Retinal pigment epithelial cell (primary cell): ENCODE measurements around the gene DSCAML1.

ENCODE experiments used
- DNase-seq: peaks from one replicate; pipeline ENCODE4 v3.0.0-alpha.2; 2010; ENCODE audit warnings: low read depth
- H3K4me3 ChIP-seq: 2 replicates; pipeline ENCODE4 v1.5.1; 2011; ENCODE audit warnings: mild to moderate bottlenecking, low read length, control low read depth, moderate library complexity
- TF ChIP-seq, protein P1 (sequence below): conservative IDR thresholded peaks from 2 replicates; pipeline ENCODE4 v1.5.1; 2011; ENCODE audit warnings: low read depth, low read length, control low read depth, inconsistent platforms

Gene DSCAML1

DNA sequence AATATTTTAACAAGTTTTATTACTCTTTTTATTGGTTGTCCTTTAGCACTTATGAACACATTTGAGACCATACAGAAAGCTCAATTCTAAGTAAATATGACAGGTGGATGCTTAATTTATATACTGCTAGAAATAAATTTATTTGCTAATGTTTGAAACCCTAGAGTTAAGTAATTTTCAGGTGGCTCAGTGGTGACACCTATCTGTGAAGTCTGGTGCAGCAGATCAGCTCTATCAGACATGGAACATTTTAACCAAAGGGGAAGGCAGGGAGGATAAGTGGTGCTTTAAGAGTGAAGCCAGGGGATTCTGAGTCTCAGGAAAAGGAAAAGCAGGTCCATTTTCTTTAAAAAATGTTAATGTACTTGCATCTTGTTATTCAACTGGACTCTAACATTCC is 175.8 kb downstream of the DSCAML1 start:
- DNase-seq: no peak
- TF ChIP-seq, protein P1, sequence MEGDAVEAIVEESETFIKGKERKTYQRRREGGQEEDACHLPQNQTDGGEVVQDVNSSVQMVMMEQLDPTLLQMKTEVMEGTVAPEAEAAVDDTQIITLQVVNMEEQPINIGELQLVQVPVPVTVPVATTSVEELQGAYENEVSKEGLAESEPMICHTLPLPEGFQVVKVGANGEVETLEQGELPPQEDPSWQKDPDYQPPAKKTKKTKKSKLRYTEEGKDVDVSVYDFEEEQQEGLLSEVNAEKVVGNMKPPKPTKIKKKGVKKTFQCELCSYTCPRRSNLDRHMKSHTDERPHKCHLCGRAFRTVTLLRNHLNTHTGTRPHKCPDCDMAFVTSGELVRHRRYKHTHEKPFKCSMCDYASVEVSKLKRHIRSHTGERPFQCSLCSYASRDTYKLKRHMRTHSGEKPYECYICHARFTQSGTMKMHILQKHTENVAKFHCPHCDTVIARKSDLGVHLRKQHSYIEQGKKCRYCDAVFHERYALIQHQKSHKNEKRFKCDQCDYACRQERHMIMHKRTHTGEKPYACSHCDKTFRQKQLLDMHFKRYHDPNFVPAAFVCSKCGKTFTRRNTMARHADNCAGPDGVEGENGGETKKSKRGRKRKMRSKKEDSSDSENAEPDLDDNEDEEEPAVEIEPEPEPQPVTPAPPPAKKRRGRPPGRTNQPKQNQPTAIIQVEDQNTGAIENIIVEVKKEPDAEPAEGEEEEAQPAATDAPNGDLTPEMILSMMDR: peak; percentile 67
- H3K4me3 ChIP-seq: no peak overlapping the region

DNA sequence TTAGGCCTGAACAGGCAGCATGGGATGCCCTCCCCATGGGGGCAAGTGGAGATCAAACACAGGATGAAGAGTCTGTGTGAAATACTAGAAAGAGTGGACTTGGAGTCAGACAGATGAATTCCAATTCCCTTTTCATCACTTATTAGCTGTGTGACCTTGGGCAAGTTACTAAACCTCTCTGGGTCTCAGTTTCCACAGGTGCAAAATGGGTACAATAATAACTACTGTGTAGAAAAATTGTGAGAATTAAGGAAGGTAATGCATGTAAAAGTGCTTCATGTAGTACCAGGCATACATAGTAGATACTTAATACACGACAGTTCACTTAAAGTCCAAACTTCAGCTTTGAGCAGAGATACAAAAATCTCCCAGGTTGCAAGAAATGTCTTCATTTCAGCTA is 176.4 kb downstream of the DSCAML1 start:
- TF ChIP-seq, protein P1: no peak
- DNase-seq: no peak
- H3K4me3 ChIP-seq: no peak overlapping the region

DNA sequence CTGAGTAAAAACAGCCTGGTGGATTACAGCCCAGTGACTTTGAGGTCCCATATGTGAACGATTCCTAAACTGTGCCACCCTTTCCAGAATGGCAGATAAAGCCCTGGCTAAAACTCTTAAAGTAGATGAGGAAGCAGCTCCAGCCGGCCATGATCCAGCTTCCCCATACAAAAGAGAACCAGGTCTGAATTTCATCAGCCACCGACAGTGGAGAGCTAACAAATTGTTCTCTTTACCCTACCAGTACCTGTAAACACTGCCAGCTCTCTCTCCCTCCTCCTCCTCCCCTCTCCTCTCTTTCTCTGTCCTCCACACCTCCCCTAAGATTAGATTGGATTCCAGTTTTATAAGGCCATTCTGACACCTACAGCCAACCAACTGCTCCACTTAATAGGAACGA is 176.9 kb downstream of the DSCAML1 start:
- no peak overlapping the region for H3K4me3 ChIP-seq
- DNase-seq: no peak
- TF ChIP-seq, protein P1: no peak

DNA sequence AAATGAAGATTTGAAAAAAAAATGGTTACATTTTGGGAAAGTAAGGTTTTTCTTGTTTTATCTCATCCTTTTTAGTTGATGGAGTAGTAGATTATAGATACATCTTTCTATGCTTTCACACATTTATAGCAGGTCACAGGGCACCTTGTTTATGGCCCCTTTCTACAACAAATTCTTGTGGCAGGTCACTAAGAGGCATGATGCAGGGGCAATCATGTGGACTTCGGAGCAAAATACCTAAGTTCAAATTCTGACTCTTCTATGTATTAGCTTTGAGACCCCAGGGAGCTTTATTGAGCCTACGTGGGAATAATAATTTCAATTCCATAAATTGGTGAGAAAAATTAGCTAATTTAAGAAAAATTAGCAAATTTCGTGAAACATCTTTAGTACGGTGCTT is 177.4 kb downstream of the DSCAML1 start:
- DNase-seq: no peak
- H3K4me3 ChIP-seq: no peak overlapping the region
- TF ChIP-seq, protein P1: no peak

DNA sequence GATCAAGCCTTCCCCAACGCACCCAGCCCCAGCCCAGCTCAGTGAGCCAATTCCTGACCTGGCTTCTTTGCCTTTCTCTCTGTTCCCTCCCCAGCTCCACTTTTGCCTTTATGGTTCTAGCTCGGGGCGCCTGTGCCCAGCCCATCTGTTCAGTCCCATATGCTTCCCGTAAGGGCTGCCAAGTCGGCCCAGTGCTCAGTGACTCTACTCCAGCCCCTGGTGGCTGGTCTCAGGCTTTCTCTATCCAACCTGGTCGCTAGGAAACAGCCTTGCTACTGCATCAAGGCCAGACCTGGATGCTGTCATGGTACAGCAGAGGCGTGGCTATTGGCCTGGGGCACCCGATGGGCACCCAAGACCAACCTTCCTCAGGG is 178.0 kb downstream of the DSCAML1 start:
- no peak for DNase-seq
- TF ChIP-seq, protein P1: no peak

DNA sequence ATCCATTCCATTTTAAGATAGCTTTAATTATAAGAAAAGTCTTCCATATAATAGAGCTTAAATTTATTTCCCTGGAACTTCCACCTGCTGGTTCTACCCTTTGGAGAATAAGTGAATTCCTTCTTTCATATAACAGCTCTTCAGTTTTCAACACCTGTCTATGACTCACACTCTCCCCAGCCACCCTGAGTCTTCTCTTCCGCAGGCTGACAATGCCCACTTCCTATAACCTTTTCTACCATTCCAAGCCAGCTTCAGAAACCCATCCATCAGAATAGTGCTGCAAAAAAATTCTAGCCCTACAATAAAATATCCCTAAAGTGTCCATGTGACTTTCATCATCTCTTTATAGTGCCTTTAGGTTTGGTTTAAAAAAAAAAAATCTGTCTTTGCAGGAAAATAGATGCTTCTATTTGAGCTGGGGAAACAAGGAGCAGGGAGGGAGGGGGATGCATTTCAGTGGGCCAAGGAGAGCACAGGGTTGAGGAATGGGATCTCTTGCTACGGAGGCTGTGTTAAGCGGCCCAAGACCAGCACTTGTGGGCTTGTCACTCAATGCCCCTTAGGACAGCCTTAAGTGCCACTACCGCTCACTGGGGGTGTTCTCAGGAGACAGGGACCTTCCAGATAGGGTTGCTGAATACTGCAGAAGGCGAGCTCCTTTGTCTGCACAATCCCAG is 178.6 kb downstream of the DSCAML1 start:
- DNase-seq: no peak
- no peak overlapping the region for H3K4me3 ChIP-seq
- TF ChIP-seq, protein P1: no peak

More for the DNA sequence above, 178.0 kb downstream of the DSCAML1 start:
- no peak overlapping the region for H3K4me3 ChIP-seq

DNA sequence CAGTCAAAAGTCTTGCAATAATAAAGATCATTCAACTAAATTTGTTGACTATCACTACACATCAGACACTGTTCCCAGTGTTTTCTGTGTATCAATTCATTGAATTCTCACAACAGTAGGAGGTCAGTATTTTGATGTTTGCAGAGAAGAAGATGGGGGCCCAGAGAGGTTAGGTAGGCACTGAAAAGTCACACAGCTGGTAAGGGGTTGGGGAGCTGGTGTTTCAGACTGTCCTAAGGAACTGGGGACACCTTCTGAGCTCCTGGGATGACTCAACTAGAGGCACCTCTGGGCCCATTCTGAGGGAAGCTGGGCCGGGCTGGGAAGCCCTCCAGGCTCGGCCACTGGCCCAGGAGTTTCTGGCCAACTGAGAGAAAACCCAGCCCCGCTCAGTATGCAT is 180.0 kb downstream of the DSCAML1 start:
- no peak overlapping the region for H3K4me3 ChIP-seq
- TF ChIP-seq, protein P1: no peak
- no peak for DNase-seq
